ENCODE results near the gene TMEM119.
A peak's percentile ranks its signal among the peaks of the same experiment; 100 is the strongest.

The TMEM119 gene

GRCh38 chr12:108630481-108631207, 32.8 kb upstream of the TMEM119 start:
- Histone ChIP-seq H3K36me3 (ENCODE audit: control insufficient read depth, insufficient read depth, low read length) (peaks cover 2% of the 10 kb centered on the region), H3K27me3 (replicated peaks; ENCODE audit: control insufficient read depth, insufficient read depth, low read length) (no peaks in the 10 kb centered on the region), H3K4me3 (replicated peaks; ENCODE audit: low read depth, low read length) (no peak overlapping the region)
- TF ChIP-seq CTCF (IDR thresholded peaks at IDR 0.05; ENCODE audit: insufficient read depth, low read length, poor library complexity, severe bottlenecking): no peak
- DNase-seq (ENCODE audit: extremely low read depth, insufficient read length): no peak

GRCh38 chr12:108629824-108630476, 32.1 kb upstream of the TMEM119 start:
- peaks cover 2% of the 10 kb centered on the region for H3K36me3 ChIP-seq (ENCODE audit: control insufficient read depth, insufficient read depth, low read length)

GRCh38 chr12:108629151-108629550, 31.3 kb upstream of the TMEM119 start:
- peak overlapping the region; percentile 44 for H3K4me3 ChIP-seq (replicated peaks; ENCODE audit: low read depth, low read length)
- no peak for DNase-seq (ENCODE audit: extremely low read depth, insufficient read length)
- peaks cover 2% of the 10 kb centered on the region for H3K36me3 ChIP-seq (ENCODE audit: control insufficient read depth, insufficient read depth, low read length)
- no peak for TF ChIP-seq CTCF (IDR thresholded peaks at IDR 0.05; ENCODE audit: insufficient read depth, low read length, poor library complexity, severe bottlenecking)
- no peaks in the 10 kb centered on the region for H3K27me3 ChIP-seq (replicated peaks; ENCODE audit: control insufficient read depth, insufficient read depth, low read length)

More at GRCh38 chr12:108629824-108630476, 32.1 kb upstream of the TMEM119 start:
- no peak overlapping the region for H3K4me3 ChIP-seq (replicated peaks; ENCODE audit: low read depth, low read length)
- DNase-seq (ENCODE audit: extremely low read depth, insufficient read length): no peak
- no peaks in the 10 kb centered on the region for H3K27me3 ChIP-seq (replicated peaks; ENCODE audit: control insufficient read depth, insufficient read depth, low read length)
- TF ChIP-seq CTCF (IDR thresholded peaks at IDR 0.05; ENCODE audit: insufficient read depth, low read length, poor library complexity, severe bottlenecking): no peak

- Histone ChIP-seq H3K36me3 (ENCODE audit: control insufficient read depth, insufficient read depth, low read length) (peaks cover 12% of the 10 kb centered on the region), H3K4me3 (replicated peaks; ENCODE audit: low read depth, low read length) (no peak overlapping the region), H3K27me3 (replicated peaks; ENCODE audit: control insufficient read depth, insufficient read depth, low read length) (no peaks in the 10 kb centered on the region)
- no peak for DNase-seq (ENCODE audit: extremely low read depth, insufficient read length)
- no peak for TF ChIP-seq CTCF (IDR thresholded peaks at IDR 0.05; ENCODE audit: insufficient read depth, low read length, poor library complexity, severe bottlenecking)
Measured at GRCh38 chr12:108627134-108627920, 29.4 kb upstream of the TMEM119 start.

GRCh38 chr12:108625228-108625627, 27.3 kb upstream of the TMEM119 start:
- H3K27me3 ChIP-seq (replicated peaks; ENCODE audit: control insufficient read depth, insufficient read depth, low read length): no peaks in the 10 kb centered on the region
- no peak overlapping the region for H3K4me3 ChIP-seq (replicated peaks; ENCODE audit: low read depth, low read length)
- peaks cover 10% of the 10 kb centered on the region for H3K36me3 ChIP-seq (ENCODE audit: control insufficient read depth, insufficient read depth, low read length)
- no peak for TF ChIP-seq CTCF (IDR thresholded peaks at IDR 0.05; ENCODE audit: insufficient read depth, low read length, poor library complexity, severe bottlenecking)
- DNase-seq (ENCODE audit: extremely low read depth, insufficient read length): no peak

Measured in GM06990 (cell line).